Measurements from ENCODE around the gene PVALEF. TPM values are rescaled to one million over a fixed set of nuclear protein-coding genes. Genes with fewer than 3 reads are reported as not detected.

The PVALEF gene
- total RNA-seq, 1 experiment from 2014 or later: not detected

GRCh38 chr17:81197831-81198490, 32.7 kb downstream of the PVALEF start:
- no peak overlapping the region for H3K9ac ChIP-seq (ENCODE audit: extremely low read depth, insufficient read length, low read length)
- no peak overlapping the region for H3T11ph ChIP-seq (ENCODE audit: low read length)
- Mint-ChIP-seq H3K4me3 (no peak overlapping the region), H3K36me3 (ENCODE audit: insufficient read depth in 1 of 3, low read depth in 3 of 3) (peaks cover 0 to 22% (median 13%) of the 10 kb centered on the region in 3 experiments; a peak in 5 of 7 replicates), H3K27me3 (ENCODE audit: low read depth) (no peaks in the 10 kb centered on the region), H3K9me3 (no peaks in the 10 kb centered on the region), H3K27ac (no peak overlapping the region), H3K4me1 (peaks cover 3% of the 10 kb centered on the region in 2 experiments; a peak in 2 of 4 replicates)
- H4K91ac ChIP-seq (ENCODE audit: insufficient read length, low read depth, low read length): no peak overlapping the region
- TF ChIP-seq CTCF (conservative IDR thresholded peaks at IDR 0.05): no peak
- no peak overlapping the region for H2BK20ac ChIP-seq (ENCODE audit: low read depth, low read length, poor library complexity, severe bottlenecking)
- no peak overlapping the region for H2BK120ac ChIP-seq (ENCODE audit: low read depth, low read length, poor library complexity, severe bottlenecking)
- H4K8ac ChIP-seq (replicated peaks; ENCODE audit: insufficient read length, low read depth, low read length): no peak overlapping the region
- no peak overlapping the region for H3K56ac ChIP-seq (ENCODE audit: insufficient read length, low read depth, low read length)
- no peak overlapping the region for H3K4me2 ChIP-seq (ENCODE audit: insufficient read depth, insufficient read length, low read length)
- no peak overlapping the region for H2AFZ ChIP-seq (ENCODE audit: low read length)
- no peaks in the 10 kb centered on the region for H4K20me1 ChIP-seq (ENCODE audit: control insufficient read depth, insufficient read depth, insufficient read length)
- DNase-seq: no peak
- no peak overlapping the region for H3K23ac ChIP-seq (ENCODE audit: insufficient read length, low read depth, low read length)
- H3K4me1 ChIP-seq (ENCODE audit: insufficient read depth, low read length): no peaks in the 10 kb centered on the region
- no peaks in the 10 kb centered on the region for H3K79me2 ChIP-seq (ENCODE audit: insufficient read depth, low read length)
- no peaks in the 10 kb centered on the region for H3K9me3 ChIP-seq (ENCODE audit: control insufficient read depth, low read depth, low read length)
- no peak overlapping the region for H2BK12ac ChIP-seq (ENCODE audit: insufficient read length, low read depth, low read length)
- H3K23me2 ChIP-seq (ENCODE audit: insufficient read length, low read depth, low read length, poor library complexity, severe bottlenecking): no peaks in the 10 kb centered on the region
- no peak overlapping the region for H3K14ac ChIP-seq (ENCODE audit: insufficient read depth, low read length)
- no peak overlapping the region for H2BK5ac ChIP-seq (ENCODE audit: insufficient read length, low read length)
- no peak overlapping the region for H2BK15ac ChIP-seq (ENCODE audit: low read depth, low read length)
- H3K79me1 ChIP-seq (ENCODE audit: insufficient read depth, low read depth, low read length, poor library complexity, severe bottlenecking): no peaks in the 10 kb centered on the region
- WGBS (ENCODE audit: extremely low coverage, insufficient read length, low lambda C conversion rate): no CpG with 5 or more reads among the region's 21 CpGs
- no peaks in the 10 kb centered on the region for H3K27me3 ChIP-seq (ENCODE audit: insufficient read depth, low read length)
- no peak overlapping the region for H4K5ac ChIP-seq (ENCODE audit: insufficient read length, low read depth, low read length)
- no peak overlapping the region for H3K18ac ChIP-seq (ENCODE audit: insufficient read length, low read depth, low read length)
- no peak overlapping the region for H3K27ac ChIP-seq (ENCODE audit: insufficient read length, low read depth, low read length)
- no peak overlapping the region for H2AK5ac ChIP-seq (ENCODE audit: insufficient read length, low read length)
- no peak overlapping the region for H3K4ac ChIP-seq (ENCODE audit: low read depth, low read length)

All from H9 (cell line).